Stimulated activated naive CD8-positive, alpha-beta T cell treated with anti-CD3 and anti-CD28 coated beads, Interleukin-15, amount 100 ng/mL, for 72 hours (primary cell): ENCODE data around the gene AJM1.
"Not testable (repeated sequence)": the region's sequence is repeated elsewhere in the genome, so short reads cannot be mapped to it uniquely, and the experiment has no call there.

Experiments
- ATAC-seq: fragments of 150-1000 bp; cut with Tn5 transposase; 2 replicates; pipeline ENCODE4 v1.10.0; 2021; ENCODE audit warnings: mild to moderate bottlenecking, moderate library complexity
- DNase-seq, 2 donors: peaks; one replicate each; pipeline ENCODE4 v3.0.0; 2021 to 2022
- H3K27ac Mint-ChIP-seq, 2 donors: one replicate each; pipeline ENCODE4 v1.8.0; 2022; ENCODE audit warnings: mild to moderate bottlenecking in 2 of 2, mixed read lengths in 2 of 2, moderate library complexity in 2 of 2
- H3K27me3 Mint-ChIP-seq: one replicate; pipeline ENCODE4 v1.8.0; 2022; ENCODE audit warnings: mixed read lengths
- H3K4me1 Mint-ChIP-seq: one replicate; pipeline ENCODE4 v1.8.0; 2022; ENCODE audit warnings: mild to moderate bottlenecking, mixed read lengths
- H3K4me3 Mint-ChIP-seq, 2 donors: one replicate each; pipeline ENCODE4 v1.8.0; 2022; ENCODE audit warnings: mild to moderate bottlenecking in 2 of 2, mixed read lengths in 2 of 2, moderate library complexity in 1 of 2
- H3K9me3 Mint-ChIP-seq, 2 donors: one replicate each; pipeline ENCODE4 v1.8.0; 2022; ENCODE audit warnings: mixed read lengths in 2 of 2

AJM1 gene

GRCh38 chr9:136842380-136842948, at the start of gene AJM1:
Gene AJM1 (plus strand): TSS chr9:136842478. CDS start chr9:136844415, 1,937 bp downstream.
- Mint-ChIP-seq H3K4me1 (peaks cover 43% of the 10 kb centered on the region), H3K27me3 (peaks cover 35% of the 10 kb centered on the region), H3K4me3 (peak within 1 kb of the TSS; percentile 85 to 92), H3K27ac (peak within 1 kb of the TSS in 1 of 2 donors; percentile 87)
- H3K9me3 Mint-ChIP-seq = not testable (repeated sequence)
- DNase-seq = peak; percentile 86
- peak; percentile 88 for ATAC-seq

GRCh38 chr9:136793086-136793946, 49.0 kb upstream of the AJM1 start:
- ATAC-seq = no peak
- Mint-ChIP-seq H3K9me3 (no peaks in the 10 kb centered on the region), H3K27ac (no peak overlapping the region), H3K4me1 (peaks cover 59% of the 10 kb centered on the region), H3K4me3 (no peak overlapping the region), H3K27me3 (peaks cover 6% of the 10 kb centered on the region)
- no peak for DNase-seq

GRCh38 chr9:136794281-136794999, 47.8 kb upstream of the AJM1 start:
- Mint-ChIP-seq H3K27me3 (peaks cover 6% of the 10 kb centered on the region), H3K9me3 (no peaks in the 10 kb centered on the region), H3K4me1 (peaks cover 57% of the 10 kb centered on the region), H3K4me3 (no peak overlapping the region), H3K27ac (no peak overlapping the region)
- ATAC-seq (no peak), DNase-seq (no peak)

GRCh38 chr9:136795000-136795348, 47.3 kb upstream of the AJM1 start:
- no peak for ATAC-seq
- no peak for DNase-seq
- Mint-ChIP-seq H3K4me3 (no peak overlapping the region), H3K9me3 (no peaks in the 10 kb centered on the region), H3K4me1 (peaks cover 59% of the 10 kb centered on the region), H3K27ac (no peak overlapping the region), H3K27me3 (peaks cover 6% of the 10 kb centered on the region)

GRCh38 chr9:136796238-136796774, 46.0 kb upstream of the AJM1 start, which contains the start of gene CCDC183:
Gene CCDC183 (plus strand): TSS chr9:136796338. CDS start chr9:136796398, 60 bp downstream.
- no peak within 1 kb of the TSS for H3K4me3 Mint-ChIP-seq
- peaks cover 15% of the 10 kb centered on the region for H3K27me3 Mint-ChIP-seq
- H3K9me3 Mint-ChIP-seq = no peaks in the 10 kb centered on the region
- ATAC-seq (no peak), DNase-seq (no peak)
- no peak within 1 kb of the TSS for H3K27ac Mint-ChIP-seq
- peaks cover 66% of the 10 kb centered on the region for H3K4me1 Mint-ChIP-seq

- H3K27ac Mint-ChIP-seq, H3K4me3 Mint-ChIP-seq, DNase-seq, ATAC-seq, H3K9me3 Mint-ChIP-seq: not testable (repeated sequence)
- Mint-ChIP-seq H3K4me1 (peaks cover 65% of the 10 kb centered on the region), H3K27me3 (peaks cover 20% of the 10 kb centered on the region)
These were observed 45.4 kb upstream of the AJM1 start for GRCh38 chr9:136796775-136797347.

- peak overlapping the region in 1 of 2 donors; percentile 82 for H3K4me3 Mint-ChIP-seq
- ATAC-seq = no peak
These were observed 43.6 kb upstream of the AJM1 start for GRCh38 chr9:136798708-136799078.

GRCh38 chr9:136799079-136799853, 43.0 kb upstream of the AJM1 start:
- Mint-ChIP-seq H3K27me3 (peaks cover 25% of the 10 kb centered on the region), H3K9me3 (no peaks in the 10 kb centered on the region), H3K27ac (no peak overlapping the region), H3K4me3 (peak overlapping the region in 1 of 2 donors; percentile 82), H3K4me1 (peaks cover 57% of the 10 kb centered on the region)
- DNase-seq (no peak), ATAC-seq (no peak)

More at GRCh38 chr9:136798708-136799078, 43.6 kb upstream of the AJM1 start:
- no peak for DNase-seq
- H3K27me3 Mint-ChIP-seq = peaks cover 25% of the 10 kb centered on the region
- H3K9me3 Mint-ChIP-seq = no peaks in the 10 kb centered on the region
- no peak overlapping the region for H3K27ac Mint-ChIP-seq
- peaks cover 57% of the 10 kb centered on the region for H3K4me1 Mint-ChIP-seq

GRCh38 chr9:136799854-136800657, 42.2 kb upstream of the AJM1 start:
- H3K27ac Mint-ChIP-seq = peak overlapping the region; percentile 66 to 93
- peak overlapping the region; percentile 82 to 86 for H3K4me3 Mint-ChIP-seq
- ATAC-seq (peak; percentile 69), DNase-seq (peak; percentile 64 to 72)
- H3K4me1 Mint-ChIP-seq = peaks cover 51% of the 10 kb centered on the region
- no peaks in the 10 kb centered on the region for H3K9me3 Mint-ChIP-seq
- H3K27me3 Mint-ChIP-seq = peaks cover 25% of the 10 kb centered on the region

GRCh38 chr9:136802321-136802720, 40.0 kb upstream of the AJM1 start:
- H3K27ac Mint-ChIP-seq = no peak overlapping the region
- peaks cover 48% of the 10 kb centered on the region for H3K4me1 Mint-ChIP-seq
- H3K9me3 Mint-ChIP-seq = no peaks in the 10 kb centered on the region

GRCh38 chr9:136803009-136803550, 39.2 kb upstream of the AJM1 start:
- H3K27ac Mint-ChIP-seq, ATAC-seq, H3K4me3 Mint-ChIP-seq, DNase-seq, H3K9me3 Mint-ChIP-seq: not testable (repeated sequence)
- peaks cover 45% of the 10 kb centered on the region for H3K4me1 Mint-ChIP-seq
- H3K27me3 Mint-ChIP-seq = peaks cover 20% of the 10 kb centered on the region

More at GRCh38 chr9:136802321-136802720, 40.0 kb upstream of the AJM1 start:
- no peak overlapping the region for H3K4me3 Mint-ChIP-seq
- peaks cover 24% of the 10 kb centered on the region for H3K27me3 Mint-ChIP-seq
- no peak for DNase-seq
- ATAC-seq = no peak

- no peak overlapping the region for H3K27ac Mint-ChIP-seq
- ATAC-seq (no peak), DNase-seq (no peak)
- no peaks in the 10 kb centered on the region for H3K9me3 Mint-ChIP-seq
- peaks cover 46% of the 10 kb centered on the region for H3K4me1 Mint-ChIP-seq
- no peak overlapping the region for H3K4me3 Mint-ChIP-seq
- H3K27me3 Mint-ChIP-seq = peaks cover 20% of the 10 kb centered on the region
These were observed 38.4 kb upstream of the AJM1 start for GRCh38 chr9:136803551-136804508.
